ENCODE measurements around the gene GARIN5B.
"Not testable (repeated sequence)": the region's sequence is repeated elsewhere in the genome, so short reads cannot be mapped to it uniquely, and the experiment has no call there.

Gene GARIN5B
- 0 reads per million in 4 experiments for total RNA-seq

- no peak for DNase-seq
Measured at GRCh38 chr19:55362990-55363716, at the start of gene GARIN5B. TSS of gene GARIN5B (minus strand) at chr19:55363260. CDS start at chr19:55363066, 194 bp downstream.

GRCh38 chr19:55410168-55410567 lies 47.1 kb upstream of the GARIN5B start:
- DNase-seq = no peak

GRCh38 chr19:55409179-55409578 lies 46.1 kb upstream of the GARIN5B start:
- not testable (repeated sequence) for DNase-seq

GRCh38 chr19:55408533-55408872 lies 45.4 kb upstream of the GARIN5B start:
- no peak for DNase-seq

- peak; percentile 95 for DNase-seq
Measured at GRCh38 chr19:55407800-55408532, 44.9 kb upstream of the GARIN5B start.

GRCh38 chr19:55407550-55407799 lies 44.4 kb upstream of the GARIN5B start, which contains the start of gene UBE2S:
TSS of gene UBE2S (minus strand) at chr19:55407788. CDS start at chr19:55407589, 199 bp downstream.
- not testable (repeated sequence) for DNase-seq

- peak; percentile 50 for DNase-seq
Measured at GRCh38 chr19:55406826-55407549, 43.9 kb upstream of the GARIN5B start.

GRCh38 chr19:55406091-55406825 lies 43.2 kb upstream of the GARIN5B start:
- no peak for DNase-seq

- DNase-seq = no peak
Measured at GRCh38 chr19:55405638-55406037, 42.6 kb upstream of the GARIN5B start.

- no peak for DNase-seq
Measured at GRCh38 chr19:55402509-55402908, 39.4 kb upstream of the GARIN5B start.

- not testable (repeated sequence) for DNase-seq
Measured at GRCh38 chr19:55401390-55401789, 38.3 kb upstream of the GARIN5B start.

GRCh38 chr19:55400281-55401087 lies 37.4 kb upstream of the GARIN5B start:
- DNase-seq = no peak

- DNase-seq = no peak
Measured at GRCh38 chr19:55398200-55398925, 35.3 kb upstream of the GARIN5B start.

GRCh38 chr19:55392820-55393761 lies 30.0 kb upstream of the GARIN5B start:
- no peak for DNase-seq

- no peak for DNase-seq
Measured at GRCh38 chr19:55391702-55392615, 28.9 kb upstream of the GARIN5B start.

- no peak for DNase-seq
Measured at GRCh38 chr19:55391191-55391670, 28.2 kb upstream of the GARIN5B start.

GRCh38 chr19:55390461-55390880 lies 27.4 kb upstream of the GARIN5B start:
- DNase-seq = no peak

- no peak for DNase-seq
Measured at GRCh38 chr19:55389386-55390317, 26.6 kb upstream of the GARIN5B start.
